ENCODE measurements around the gene PHF1.

Gene PHF1

DNA sequence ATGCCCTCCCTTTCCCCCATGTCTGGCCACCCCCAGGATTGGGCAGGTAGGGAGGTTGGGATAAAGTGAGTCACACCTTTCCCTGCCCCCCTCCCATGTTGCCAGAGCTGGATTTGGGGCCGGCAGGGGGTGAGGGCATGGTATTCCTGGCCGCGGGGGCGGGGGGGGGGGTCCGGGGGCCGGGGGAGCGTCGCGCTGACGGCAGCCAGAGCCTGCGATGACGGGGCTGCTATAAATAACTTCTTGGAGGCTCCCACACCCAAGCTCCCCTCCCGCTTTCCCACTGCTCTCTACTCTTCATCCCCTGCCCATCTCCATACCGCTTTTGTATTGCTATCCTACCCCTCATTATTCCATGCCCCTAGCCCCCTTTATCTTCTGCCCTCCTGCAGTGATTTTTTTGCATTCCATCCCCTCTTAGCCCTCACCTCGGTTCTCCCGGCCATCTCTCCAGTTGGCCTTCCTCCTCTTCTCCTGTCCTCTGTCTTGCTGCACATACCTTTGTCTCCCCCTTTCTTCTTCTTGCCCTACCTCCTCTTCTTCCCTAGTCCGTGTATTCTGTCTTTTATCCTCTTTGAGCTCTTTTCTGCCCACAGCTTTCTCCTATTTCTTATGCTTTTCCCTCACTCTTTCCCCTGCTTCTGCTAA lies 22.9 kb downstream of the PHF1 start:
- DNase-seq, result no peak

DNA sequence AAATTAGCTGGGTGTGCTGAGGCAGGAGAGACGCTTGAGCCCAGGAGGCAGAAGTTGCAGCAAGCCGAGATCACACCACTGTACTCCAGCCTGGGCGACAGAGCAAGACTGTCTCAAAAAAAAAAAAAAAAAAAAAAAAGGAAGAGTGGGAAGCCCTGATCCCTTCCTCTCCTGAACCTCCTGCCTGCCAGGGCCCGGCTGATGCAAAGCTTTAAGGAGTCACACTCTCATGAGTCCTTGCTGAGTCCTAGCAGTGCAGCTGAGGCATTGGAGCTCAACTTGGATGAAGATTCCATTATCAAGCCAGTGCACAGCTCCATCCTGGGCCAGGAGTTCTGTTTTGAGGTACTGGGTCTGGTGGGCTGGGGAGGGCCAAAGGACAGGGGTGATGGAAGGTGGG lies 24.1 kb downstream of the PHF1 start:
- DNase-seq, result no peak

DNA sequence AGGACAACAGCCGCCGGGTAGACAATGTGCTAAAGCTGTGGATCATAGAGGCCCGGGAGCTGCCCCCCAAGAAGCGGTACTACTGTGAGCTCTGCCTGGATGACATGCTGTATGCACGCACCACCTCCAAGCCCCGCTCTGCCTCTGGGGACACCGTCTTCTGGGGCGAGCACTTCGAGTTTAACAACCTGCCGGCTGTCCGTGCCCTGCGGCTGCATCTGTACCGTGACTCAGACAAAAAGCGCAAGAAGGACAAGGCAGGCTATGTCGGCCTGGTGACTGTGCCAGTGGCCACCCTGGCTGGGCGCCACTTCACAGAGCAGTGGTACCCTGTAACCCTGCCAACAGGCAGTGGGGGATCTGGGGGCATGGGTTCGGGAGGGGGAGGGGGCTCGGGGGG lies 26.9 kb downstream of the PHF1 start:
- DNase-seq, result no peak

DNA sequence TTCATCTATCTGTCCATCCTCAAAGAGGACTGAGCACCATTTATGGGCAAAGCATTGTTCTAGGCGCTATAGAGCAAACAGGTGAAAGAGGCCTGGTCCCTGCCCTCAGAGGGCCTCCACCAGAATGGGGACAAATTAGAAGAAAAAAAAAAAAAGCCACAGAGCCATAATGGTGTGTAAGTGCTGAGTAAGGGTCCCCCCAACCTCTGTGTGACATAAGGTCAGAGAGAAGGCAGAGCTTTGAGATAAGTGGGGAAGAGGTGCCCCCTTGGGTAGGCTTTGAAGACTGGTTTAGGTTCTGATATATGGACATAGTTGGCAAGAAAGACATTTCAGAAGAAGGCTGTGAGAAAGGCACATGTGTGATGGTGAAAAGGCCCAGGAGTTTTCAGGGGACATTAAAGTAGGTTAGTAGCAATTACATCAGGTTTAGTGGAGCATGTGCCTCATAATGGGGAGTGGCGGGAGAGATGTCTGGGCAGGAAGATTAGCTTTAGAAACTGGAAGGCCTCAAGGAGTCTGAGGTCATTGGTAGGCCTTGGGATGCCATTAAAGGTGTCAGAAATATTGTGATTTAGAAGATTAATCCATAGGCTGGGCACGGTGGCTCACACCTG lies 28.3 kb downstream of the PHF1 start:
- no peak for DNase-seq

DNA sequence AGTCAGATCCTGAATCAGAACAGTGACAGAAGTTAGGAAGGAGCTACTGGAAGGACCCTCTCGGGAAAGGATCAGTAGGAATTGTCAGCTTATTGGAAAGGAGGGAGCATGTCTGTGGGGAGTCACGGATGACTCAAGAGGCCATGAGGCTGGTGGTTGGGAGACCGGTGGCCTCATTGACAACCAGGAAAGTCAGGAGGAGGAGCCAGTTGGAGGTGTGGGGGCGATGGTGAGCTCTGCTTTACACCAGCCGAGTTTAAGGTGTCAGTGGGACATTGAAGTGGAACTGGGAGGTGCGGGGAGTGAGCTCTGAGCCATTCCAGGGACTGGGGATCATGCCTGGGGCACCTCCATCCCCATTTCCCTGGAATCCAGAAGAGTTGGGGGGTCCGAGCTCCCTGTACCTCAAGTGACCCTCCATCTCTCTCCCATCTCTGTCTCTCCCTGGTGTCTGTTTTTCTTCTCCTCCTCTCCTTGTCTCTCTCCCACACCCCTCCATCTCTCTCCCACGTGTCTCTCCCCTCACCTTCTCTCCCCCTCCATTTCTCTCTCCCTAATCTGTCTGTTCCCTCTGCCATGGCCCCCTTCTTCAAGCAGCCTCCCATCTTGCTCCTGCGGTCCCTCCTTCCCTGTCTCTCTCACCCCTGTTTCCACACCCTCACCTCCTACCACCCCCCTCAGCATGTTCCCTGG lies 29.3 kb downstream of the PHF1 start:
- no peak for DNase-seq

DNA sequence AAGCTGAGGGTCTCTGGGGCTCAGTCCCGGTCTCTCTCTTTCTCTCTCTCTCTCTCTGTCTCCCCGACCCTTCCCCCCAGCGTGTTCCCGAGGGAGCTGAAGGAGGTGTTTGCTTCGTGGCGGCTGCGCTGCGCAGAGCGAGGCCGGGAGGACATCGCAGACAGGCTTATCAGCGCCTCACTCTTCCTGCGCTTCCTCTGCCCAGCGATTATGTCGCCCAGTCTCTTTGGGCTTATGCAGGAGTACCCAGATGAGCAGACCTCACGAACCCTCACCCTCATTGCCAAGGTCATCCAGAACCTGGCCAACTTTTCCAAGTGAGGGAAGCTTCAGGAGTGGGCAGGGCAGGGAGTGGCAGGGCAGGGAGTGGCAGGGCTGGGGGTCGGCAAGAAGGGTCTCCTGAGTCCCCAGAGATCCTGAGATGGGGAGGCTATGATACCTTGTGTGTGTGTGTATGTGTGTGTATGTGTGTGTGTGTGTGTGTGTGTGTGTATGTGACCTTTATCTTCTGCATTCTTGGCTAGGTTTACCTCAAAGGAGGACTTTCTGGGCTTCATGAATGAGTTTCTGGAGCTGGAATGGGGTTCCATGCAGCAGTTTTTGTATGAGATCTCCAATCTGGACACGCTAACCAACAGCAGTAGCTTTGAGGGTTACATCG lies 30.0 kb downstream of the PHF1 start:
- DNase-seq, result no peak

DNA sequence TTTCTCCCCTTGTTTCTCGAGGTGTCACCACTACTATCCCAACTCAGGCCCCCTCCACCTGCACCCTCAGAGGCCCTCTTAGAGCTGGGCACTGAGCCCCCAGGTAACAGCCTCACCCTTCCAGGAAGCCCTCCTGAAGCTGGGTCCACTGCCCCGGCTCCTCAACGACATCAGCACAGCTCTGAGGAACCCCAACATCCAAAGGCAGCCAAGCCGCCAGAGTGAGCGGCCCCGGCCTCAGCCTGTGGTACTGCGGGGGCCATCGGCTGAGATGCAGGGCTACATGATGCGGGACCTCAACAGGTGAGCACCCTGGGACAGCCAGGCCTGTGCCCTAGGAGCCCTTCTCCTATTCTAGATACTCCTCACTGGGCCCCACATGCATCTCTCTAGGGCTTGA lies 30.6 kb downstream of the PHF1 start:
- DNase-seq, result no peak

DNA sequence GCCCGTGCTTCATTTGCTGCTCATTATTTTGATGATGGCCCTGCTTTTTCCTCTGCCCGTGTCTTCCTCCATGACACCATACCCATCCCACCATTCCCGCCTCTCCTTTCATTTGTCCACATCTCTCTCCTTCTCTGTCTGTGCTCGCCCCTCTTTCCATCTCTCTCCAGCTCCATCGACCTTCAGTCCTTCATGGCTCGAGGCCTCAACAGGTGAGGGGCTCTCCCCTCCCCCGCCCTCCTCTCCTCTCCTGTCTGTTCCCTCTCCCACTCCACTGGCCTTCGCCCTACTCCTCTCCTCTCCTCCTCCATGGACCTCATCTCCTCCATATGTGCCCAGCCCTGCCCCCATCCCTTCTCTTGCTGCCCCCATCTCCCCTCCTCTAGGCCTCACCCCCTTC lies 31.5 kb downstream of the PHF1 start:
- no peak for DNase-seq

DNA sequence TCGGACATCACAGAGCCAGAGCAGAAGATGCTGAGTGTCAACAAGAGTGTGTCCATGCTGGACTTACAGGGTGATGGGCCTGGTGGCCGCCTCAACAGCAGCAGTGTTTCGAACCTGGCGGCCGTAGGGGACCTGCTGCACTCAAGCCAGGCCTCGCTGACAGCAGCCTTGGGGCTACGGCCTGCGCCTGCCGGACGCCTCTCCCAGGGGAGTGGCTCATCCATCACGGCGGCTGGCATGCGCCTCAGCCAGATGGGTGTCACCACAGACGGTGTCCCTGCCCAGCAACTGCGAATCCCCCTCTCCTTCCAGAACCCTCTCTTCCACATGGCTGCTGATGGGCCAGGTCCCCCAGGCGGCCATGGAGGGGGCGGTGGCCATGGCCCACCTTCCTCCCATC lies 32.2 kb downstream of the PHF1 start:
- no peak for DNase-seq

DNA sequence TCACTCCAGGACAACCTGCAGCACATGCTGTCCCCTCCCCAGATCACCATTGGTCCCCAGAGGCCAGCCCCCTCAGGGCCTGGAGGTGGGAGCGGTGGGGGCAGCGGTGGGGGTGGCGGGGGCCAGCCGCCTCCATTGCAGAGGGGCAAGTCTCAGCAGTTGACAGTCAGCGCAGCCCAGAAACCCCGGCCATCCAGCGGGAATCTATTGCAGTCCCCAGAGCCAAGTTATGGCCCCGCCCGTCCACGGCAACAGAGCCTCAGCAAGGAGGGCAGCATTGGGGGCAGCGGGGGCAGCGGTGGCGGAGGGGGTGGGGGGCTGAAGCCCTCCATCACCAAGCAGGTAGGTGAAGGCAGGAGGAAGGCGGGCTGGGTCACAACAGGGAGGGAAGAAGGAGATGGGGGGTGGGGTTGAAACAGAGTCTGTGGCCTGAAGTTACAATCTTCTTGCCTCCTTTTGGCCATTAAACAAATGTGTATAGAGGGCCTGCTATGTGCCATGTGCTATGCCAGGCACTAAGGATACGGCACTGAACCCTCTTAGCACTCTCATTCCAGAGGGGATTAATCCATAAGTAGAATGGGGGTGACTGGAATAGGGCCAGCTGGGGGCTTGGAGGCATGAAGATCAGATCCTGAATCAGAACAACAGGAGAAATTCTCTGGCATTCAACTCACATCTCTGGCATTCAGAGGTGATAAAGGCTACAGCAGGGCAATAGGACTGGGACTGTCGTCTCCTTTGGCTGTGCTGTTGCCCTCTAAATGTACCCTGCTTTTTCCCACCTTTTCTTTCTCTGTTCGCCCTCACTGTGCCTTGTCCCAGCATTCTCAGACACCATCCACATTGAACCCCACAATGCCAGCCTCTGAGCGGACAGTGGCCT lies 33.0 kb downstream of the PHF1 start:
- no peak for DNase-seq

DNA sequence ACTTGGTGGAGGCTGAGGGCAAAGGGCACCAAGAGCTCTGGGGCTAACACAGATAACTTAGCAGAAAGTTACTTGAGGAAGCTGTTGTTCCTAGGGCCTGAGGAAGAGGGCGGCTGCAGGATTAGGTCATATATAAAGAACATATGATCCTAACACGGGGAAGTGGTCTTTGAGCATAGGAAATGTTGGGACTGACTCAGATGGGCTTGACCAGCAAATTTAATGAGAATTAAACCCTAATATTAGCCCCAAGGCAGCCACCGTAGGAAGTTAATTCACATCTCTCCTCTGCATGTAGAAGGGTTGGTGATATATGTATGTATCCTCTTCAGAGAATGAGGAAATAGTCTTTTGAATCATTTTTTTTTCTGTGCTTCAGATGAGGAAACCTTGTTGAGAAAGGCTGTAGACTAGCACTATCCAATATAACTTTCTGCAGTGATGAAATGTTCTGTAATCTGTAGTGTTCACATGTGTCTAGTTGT lies 34.3 kb downstream of the PHF1 start:
- no peak for DNase-seq

DNA sequence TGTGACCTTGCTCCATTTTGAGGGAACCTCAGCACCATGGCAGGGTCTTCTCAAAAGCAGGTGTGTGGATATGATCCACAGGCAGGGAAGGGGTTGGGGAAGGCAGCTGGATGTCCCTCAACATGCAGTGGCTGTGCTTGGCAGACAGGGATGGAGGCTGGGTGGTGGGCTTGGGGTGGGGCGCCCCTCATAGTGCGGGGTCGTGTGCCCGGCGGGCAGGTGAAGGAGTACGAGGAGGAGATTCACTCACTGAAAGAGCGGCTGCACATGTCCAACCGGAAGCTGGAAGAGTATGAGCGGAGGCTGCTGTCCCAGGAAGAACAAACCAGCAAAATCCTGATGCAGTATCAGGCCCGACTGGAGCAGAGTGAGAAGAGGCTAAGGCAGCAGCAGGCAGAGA lies 35.5 kb downstream of the PHF1 start:
- DNase-seq, result no peak

DNA sequence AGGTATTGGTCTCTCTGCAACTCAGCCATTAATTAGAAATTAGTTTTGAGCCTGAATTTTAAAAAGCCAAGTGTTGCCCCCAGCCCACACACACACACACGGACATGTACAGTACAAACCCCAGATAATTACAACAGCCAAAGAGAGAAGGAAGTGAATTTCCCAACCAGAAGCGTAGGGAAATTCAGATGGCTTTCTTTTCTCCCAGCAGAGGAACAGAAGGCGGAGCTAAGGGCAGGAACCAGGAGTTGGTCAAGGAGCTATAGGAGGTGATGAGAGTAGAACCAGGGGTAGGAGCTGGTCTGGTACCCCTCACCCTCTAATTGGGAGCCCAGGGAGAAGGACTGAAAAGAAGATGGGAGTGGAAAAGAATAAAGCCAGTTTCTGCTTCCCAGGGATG lies 39.6 kb downstream of the PHF1 start:
- no peak for DNase-seq

DNA sequence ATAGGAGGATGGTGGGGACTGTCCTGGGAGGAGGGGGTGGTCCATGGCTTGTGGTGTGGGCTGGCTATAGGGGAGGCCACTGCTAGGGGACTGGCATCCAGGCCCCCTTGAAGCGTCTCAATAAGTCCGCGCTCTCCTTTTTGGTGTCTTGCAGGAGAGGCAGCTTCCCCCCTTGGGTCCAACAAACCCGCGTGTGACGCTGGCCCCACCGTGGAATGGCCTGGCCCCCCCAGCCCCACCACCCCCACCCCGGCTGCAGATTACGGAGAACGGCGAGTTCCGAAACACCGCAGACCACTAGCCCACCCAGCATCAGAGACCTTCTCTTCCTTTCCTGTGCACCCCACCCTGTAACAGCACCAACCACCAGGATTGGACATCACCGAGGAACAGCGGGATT lies 40.8 kb downstream of the PHF1 start:
- DNase-seq, result no peak

DNA sequence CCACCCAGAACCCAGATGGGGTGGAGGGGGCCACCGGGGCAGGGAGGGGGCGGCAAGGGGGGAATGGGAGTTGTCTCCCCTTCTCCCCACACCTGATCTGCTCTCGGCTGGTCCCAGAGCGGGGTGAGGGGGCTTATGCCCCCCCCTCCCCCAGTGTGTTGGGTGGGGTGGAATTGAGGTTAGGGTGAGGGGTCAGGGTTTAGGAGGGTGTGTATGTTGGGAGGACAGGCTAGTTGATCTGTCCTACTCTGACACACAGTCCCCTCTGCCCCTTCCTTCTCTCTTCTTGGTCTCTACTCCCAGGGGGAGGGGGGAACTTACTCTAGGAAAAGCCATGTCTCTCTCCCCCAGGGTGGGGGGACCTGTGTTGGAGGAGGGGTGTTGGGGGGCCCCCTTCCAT lies 41.7 kb downstream of the PHF1 start:
- no peak for DNase-seq

DNA sequence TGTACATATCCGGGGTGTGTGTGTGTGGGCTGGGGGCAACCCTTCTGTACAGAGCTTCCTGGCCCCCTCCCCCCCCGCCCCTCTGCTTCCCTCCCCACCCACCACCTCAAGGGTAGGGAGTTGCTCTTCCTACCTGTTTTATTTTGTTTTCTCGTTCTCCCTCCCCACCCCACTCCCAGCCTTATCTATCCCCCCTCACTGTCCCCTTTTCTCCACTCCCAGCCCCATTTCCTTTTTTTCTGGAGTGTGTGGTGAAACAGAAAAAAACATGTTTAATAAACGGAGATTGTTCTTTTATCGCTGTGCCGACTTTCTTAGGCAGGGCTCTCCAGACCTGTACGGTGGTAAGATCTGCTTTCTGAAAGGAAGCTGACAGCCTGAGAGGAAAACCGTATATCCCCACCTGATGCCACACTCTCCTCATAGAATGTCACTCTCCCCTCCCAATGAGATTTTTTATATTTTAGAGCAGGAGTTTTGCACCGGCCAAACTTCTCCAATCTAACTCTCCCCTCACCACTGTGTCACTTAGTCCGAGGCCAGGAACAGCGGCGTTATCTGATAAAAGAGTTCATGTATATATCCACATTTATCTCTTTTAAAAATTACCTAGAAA lies 42.7 kb downstream of the PHF1 start:
- DNase-seq, result no peak

DNA sequence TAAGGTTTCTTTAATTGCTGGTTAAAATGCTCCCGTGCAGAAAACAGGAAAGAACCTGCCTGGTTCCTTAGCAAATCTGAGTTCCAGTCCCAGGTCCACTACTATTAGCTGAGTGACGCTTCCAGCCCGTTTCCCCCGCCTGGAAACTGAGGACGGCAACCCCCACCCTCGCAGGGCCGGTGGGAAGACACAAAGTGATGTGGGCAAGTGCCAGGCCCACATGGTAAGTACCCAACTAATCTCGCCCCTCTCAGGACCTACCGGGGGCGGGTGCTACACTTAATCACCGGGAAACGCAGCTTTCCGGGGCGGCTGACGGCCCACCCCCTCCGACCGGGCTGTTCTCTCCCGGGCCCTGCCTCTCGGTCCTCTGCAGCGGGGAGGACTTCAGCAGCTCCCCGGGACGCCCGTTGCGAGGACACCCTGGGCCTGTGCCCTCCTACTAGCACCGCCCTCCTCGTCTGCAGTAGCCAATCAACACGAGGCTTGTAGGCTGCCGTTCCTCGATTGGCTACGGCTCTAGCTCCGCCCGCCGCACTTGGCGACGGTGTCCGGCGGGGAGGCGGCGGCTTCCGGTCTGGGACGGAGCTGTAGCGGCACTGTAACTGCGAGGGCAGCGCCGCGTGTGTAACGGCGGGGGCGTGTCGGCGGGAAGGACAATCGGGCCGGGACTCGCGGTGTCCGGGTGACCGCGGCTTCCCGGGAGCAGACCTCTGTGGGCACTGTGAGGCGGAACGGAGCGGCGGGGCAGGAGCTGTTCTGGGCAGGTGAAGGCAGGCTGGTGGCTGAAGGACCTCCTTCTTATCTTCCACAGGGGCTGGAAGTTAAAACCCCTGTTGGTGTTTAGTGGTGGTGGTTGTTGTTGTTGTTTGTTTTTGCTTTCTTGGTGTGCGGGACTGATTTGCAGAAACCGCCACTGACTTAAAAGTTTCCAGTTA lies 43.5 kb downstream of the PHF1 start, which contains the start of gene ZBTB9:
Gene ZBTB9, plus strand, starts transcription at position 568 of the 938 bp plus-strand sequence. CDS start 525 bp downstream, outside the sequence.
- DNase-seq, result peak; percentile 54

DNA sequence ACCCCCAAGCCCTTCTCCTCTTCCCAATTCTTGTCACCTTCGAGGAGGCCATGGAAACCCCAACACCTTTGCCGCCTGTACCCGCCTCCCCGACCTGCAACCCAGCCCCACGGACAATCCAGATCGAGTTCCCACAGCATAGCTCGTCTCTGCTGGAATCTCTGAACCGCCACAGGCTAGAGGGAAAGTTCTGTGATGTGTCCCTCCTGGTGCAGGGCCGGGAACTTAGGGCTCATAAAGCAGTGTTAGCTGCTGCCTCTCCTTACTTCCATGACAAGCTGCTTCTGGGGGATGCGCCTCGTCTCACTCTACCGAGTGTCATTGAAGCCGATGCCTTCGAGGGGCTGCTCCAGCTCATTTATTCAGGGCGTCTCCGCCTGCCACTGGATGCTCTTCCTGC lies 44.2 kb downstream of the PHF1 start:
- no peak for DNase-seq

DNA sequence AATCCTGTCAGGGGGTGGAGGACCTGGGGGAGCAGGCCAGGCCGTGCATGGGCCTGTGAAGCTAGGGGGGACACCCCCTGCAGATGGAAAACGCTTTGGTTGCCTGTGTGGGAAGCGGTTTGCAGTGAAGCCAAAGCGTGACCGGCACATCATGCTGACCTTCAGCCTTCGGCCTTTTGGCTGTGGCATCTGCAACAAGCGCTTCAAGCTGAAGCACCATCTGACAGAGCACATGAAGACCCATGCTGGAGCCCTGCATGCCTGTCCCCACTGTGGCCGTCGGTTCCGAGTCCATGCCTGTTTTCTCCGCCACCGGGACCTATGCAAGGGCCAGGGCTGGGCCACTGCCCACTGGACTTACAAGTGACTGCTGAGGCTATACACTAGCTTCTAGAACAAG lies 45.3 kb downstream of the PHF1 start:
- DNase-seq, result no peak

DNA sequence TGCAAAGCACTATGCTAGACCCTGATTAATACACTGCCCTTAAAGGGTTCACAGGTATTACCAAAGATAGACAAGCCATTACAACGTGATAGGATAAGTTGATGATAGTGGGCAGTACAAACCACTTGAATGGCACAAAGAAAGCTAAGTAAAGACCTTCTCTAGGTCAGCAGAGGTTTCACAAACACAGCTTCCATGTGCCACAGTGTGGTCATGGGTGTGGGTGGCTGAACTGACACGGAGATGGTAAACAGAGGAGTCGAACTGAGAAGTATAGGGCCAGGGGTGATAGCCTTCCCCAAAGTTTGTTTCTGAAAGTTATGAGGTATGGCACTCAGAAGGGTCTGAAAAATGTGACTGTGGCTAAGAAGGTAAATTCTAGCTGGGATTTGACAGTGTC lies 47.9 kb downstream of the PHF1 start:
- no peak for DNase-seq

DNA sequence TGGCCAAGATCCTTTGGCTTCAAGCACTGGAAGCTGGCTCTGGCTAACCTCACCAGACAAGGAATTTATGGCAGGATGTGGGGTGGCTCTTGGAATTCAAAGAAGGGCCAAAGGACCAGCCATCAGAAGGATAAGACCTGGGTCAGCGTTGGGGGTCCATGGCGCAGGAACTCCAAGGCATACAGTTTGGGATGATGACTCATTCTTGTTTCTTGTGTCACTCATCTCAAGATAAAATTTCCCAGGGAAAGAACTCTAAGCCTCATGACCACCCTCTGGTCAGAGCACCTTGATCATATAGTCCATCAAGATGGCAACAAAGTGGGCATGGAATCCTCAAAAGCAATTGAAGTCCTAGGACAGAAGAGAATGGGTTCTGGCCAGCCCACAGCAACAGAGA lies 48.4 kb downstream of the PHF1 start:
- no peak for DNase-seq

All from NCI-H2107 (cell line).